ENCODE data around the gene MAP3K13.

Gene MAP3K13

GRCh38 chr3:185530856-185531255 is 167.9 kb downstream of the MAP3K13 start:
- no peak for TF ChIP-seq CTCF (IDR thresholded peaks at IDR 0.05; ENCODE audit: low read depth, low read length)
- no peak overlapping the region for H3K4me3 ChIP-seq (ENCODE audit: low read depth, low read length)

- no peak for TF ChIP-seq CTCF (IDR thresholded peaks at IDR 0.05; ENCODE audit: low read depth, low read length)
Measured at GRCh38 chr3:185532901-185533300, 170.0 kb downstream of the MAP3K13 start.

GRCh38 chr3:185534511-185534910 is 171.6 kb downstream of the MAP3K13 start:
- no peak overlapping the region for H3K4me3 ChIP-seq (ENCODE audit: low read depth, low read length)
- TF ChIP-seq CTCF (IDR thresholded peaks at IDR 0.05; ENCODE audit: low read depth, low read length), result no peak

More at GRCh38 chr3:185532901-185533300, 170.0 kb downstream of the MAP3K13 start:
- H3K4me3 ChIP-seq (ENCODE audit: low read depth, low read length), result no peak overlapping the region

- H3K4me3 ChIP-seq (ENCODE audit: low read depth, low read length), result no peak overlapping the region
Measured at GRCh38 chr3:185537369-185537970, 174.5 kb downstream of the MAP3K13 start.

More at GRCh38 chr3:185537369-185537970, 174.5 kb downstream of the MAP3K13 start:
- no peak for TF ChIP-seq CTCF (IDR thresholded peaks at IDR 0.05; ENCODE audit: low read depth, low read length)

Data from WI38 (cell line).